ENCODE measurements around the gene NHP2.
A peak's percentile ranks its signal among the peaks of the same experiment; 100 is the strongest.

Gene NHP2

GRCh38 chr5:178189433-178189832 lies 35.7 kb upstream of the NHP2 start:
- H3K27ac Mint-ChIP-seq: no peak overlapping the region
- DNase-seq: no peak
- H3K36me3 Mint-ChIP-seq (ENCODE audit: low read depth): no peaks in the 10 kb centered on the region
- peaks cover 16% of the 10 kb centered on the region for H3K4me1 Mint-ChIP-seq (ENCODE audit: low read depth)
- H3K9me3 Mint-ChIP-seq: no peaks in the 10 kb centered on the region
- H3K27me3 Mint-ChIP-seq: peaks cover 30% of the 10 kb centered on the region
- no peak overlapping the region for H3K4me3 Mint-ChIP-seq

GRCh38 chr5:178187014-178187413 lies 33.3 kb upstream of the NHP2 start, which contains the start of gene GMCL2:
Gene GMCL2, minus strand, starts transcription at chr5:178187371. Its CDS starts 72 bp downstream, at chr5:178187299.
- no peak within 1 kb of the TSS for H3K4me3 Mint-ChIP-seq
- H3K4me1 Mint-ChIP-seq (ENCODE audit: low read depth): peaks cover 6% of the 10 kb centered on the region
- H3K36me3 Mint-ChIP-seq (ENCODE audit: low read depth): no peaks in the 10 kb centered on the region
- DNase-seq: no peak
- no peak within 1 kb of the TSS for H3K27ac Mint-ChIP-seq
- H3K9me3 Mint-ChIP-seq: no peaks in the 10 kb centered on the region
- H3K27me3 Mint-ChIP-seq: peaks cover 12% of the 10 kb centered on the region

GRCh38 chr5:178186427-178186826 lies 32.7 kb upstream of the NHP2 start:
- peaks cover 10% of the 10 kb centered on the region for H3K27me3 Mint-ChIP-seq
- no peaks in the 10 kb centered on the region for H3K36me3 Mint-ChIP-seq (ENCODE audit: low read depth)
- peaks cover 7% of the 10 kb centered on the region for H3K4me1 Mint-ChIP-seq (ENCODE audit: low read depth)
- H3K4me3 Mint-ChIP-seq: no peak overlapping the region
- DNase-seq: no peak
- H3K27ac Mint-ChIP-seq: no peak overlapping the region
- H3K9me3 Mint-ChIP-seq: no peaks in the 10 kb centered on the region

- Mint-ChIP-seq H3K36me3 (ENCODE audit: low read depth) (no peaks in the 10 kb centered on the region), H3K27ac (no peak overlapping the region), H3K4me1 (ENCODE audit: low read depth) (peaks cover 7% of the 10 kb centered on the region), H3K9me3 (no peaks in the 10 kb centered on the region), H3K4me3 (no peak overlapping the region), H3K27me3 (peaks cover 4% of the 10 kb centered on the region)
- no peak for DNase-seq
These were observed 28.6 kb upstream of the NHP2 start for GRCh38 chr5:178182158-178182876.

- Mint-ChIP-seq H3K27me3 (peaks cover 4% of the 10 kb centered on the region), H3K27ac (no peak overlapping the region), H3K9me3 (no peaks in the 10 kb centered on the region), H3K4me1 (ENCODE audit: low read depth) (peaks cover 7% of the 10 kb centered on the region), H3K4me3 (no peak overlapping the region), H3K36me3 (ENCODE audit: low read depth) (no peaks in the 10 kb centered on the region)
- DNase-seq: no peak
These were observed 26.6 kb upstream of the NHP2 start for GRCh38 chr5:178180141-178180863.

GRCh38 chr5:178177569-178177968 lies 23.9 kb upstream of the NHP2 start:
- Mint-ChIP-seq H3K27ac (no peak overlapping the region), H3K9me3 (no peaks in the 10 kb centered on the region), H3K4me1 (ENCODE audit: low read depth) (peaks cover 6% of the 10 kb centered on the region), H3K27me3 (peaks cover 4% of the 10 kb centered on the region), H3K36me3 (ENCODE audit: low read depth) (no peaks in the 10 kb centered on the region), H3K4me3 (no peak overlapping the region)
- DNase-seq: no peak

GRCh38 chr5:178176791-178177190 lies 23.1 kb upstream of the NHP2 start:
- no peaks in the 10 kb centered on the region for H3K36me3 Mint-ChIP-seq (ENCODE audit: low read depth)
- peaks cover 4% of the 10 kb centered on the region for H3K27me3 Mint-ChIP-seq
- H3K27ac Mint-ChIP-seq: no peak overlapping the region
- no peak for DNase-seq
- no peaks in the 10 kb centered on the region for H3K9me3 Mint-ChIP-seq
- H3K4me1 Mint-ChIP-seq (ENCODE audit: low read depth): no peaks in the 10 kb centered on the region
- H3K4me3 Mint-ChIP-seq: no peak overlapping the region

GRCh38 chr5:178174456-178174855 lies 20.8 kb upstream of the NHP2 start:
- no peaks in the 10 kb centered on the region for H3K4me1 Mint-ChIP-seq (ENCODE audit: low read depth)

GRCh38 chr5:178170455-178170854 lies 16.8 kb upstream of the NHP2 start:
- H3K4me3 Mint-ChIP-seq: no peak overlapping the region
- no peaks in the 10 kb centered on the region for H3K4me1 Mint-ChIP-seq (ENCODE audit: low read depth)
- no peaks in the 10 kb centered on the region for H3K9me3 Mint-ChIP-seq
- no peak overlapping the region for H3K27ac Mint-ChIP-seq
- no peaks in the 10 kb centered on the region for H3K36me3 Mint-ChIP-seq (ENCODE audit: low read depth)
- no peak for DNase-seq
- no peaks in the 10 kb centered on the region for H3K27me3 Mint-ChIP-seq

More at GRCh38 chr5:178174456-178174855, 20.8 kb upstream of the NHP2 start:
- no peak overlapping the region for H3K4me3 Mint-ChIP-seq
- no peaks in the 10 kb centered on the region for H3K9me3 Mint-ChIP-seq
- DNase-seq: no peak
- H3K27me3 Mint-ChIP-seq: peaks cover 4% of the 10 kb centered on the region
- H3K27ac Mint-ChIP-seq: no peak overlapping the region
- no peaks in the 10 kb centered on the region for H3K36me3 Mint-ChIP-seq (ENCODE audit: low read depth)

- Mint-ChIP-seq H3K27ac (no peak overlapping the region), H3K9me3 (no peaks in the 10 kb centered on the region), H3K4me1 (ENCODE audit: low read depth) (peaks cover 7% of the 10 kb centered on the region), H3K36me3 (ENCODE audit: low read depth) (no peaks in the 10 kb centered on the region), H3K4me3 (no peak overlapping the region), H3K27me3 (peaks cover 29% of the 10 kb centered on the region)
- DNase-seq: no peak
These were observed 11.9 kb upstream of the NHP2 start for GRCh38 chr5:178165581-178165980.

- H3K4me1 Mint-ChIP-seq (ENCODE audit: low read depth): peaks cover 7% of the 10 kb centered on the region
- DNase-seq: peak; percentile 98
- H3K27me3 Mint-ChIP-seq: peaks cover 29% of the 10 kb centered on the region
- H3K27ac Mint-ChIP-seq: no peak overlapping the region
- H3K9me3 Mint-ChIP-seq: no peaks in the 10 kb centered on the region
- peak overlapping the region; percentile 41 for H3K4me3 Mint-ChIP-seq
- no peaks in the 10 kb centered on the region for H3K36me3 Mint-ChIP-seq (ENCODE audit: low read depth)
These were observed 10.4 kb upstream of the NHP2 start for GRCh38 chr5:178163772-178164735.

GRCh38 chr5:178162481-178162880 lies 8.8 kb upstream of the NHP2 start:
- H3K27me3 Mint-ChIP-seq: peaks cover 29% of the 10 kb centered on the region
- no peak overlapping the region for H3K27ac Mint-ChIP-seq
- no peaks in the 10 kb centered on the region for H3K36me3 Mint-ChIP-seq (ENCODE audit: low read depth)
- no peak overlapping the region for H3K4me3 Mint-ChIP-seq
- peaks cover 7% of the 10 kb centered on the region for H3K4me1 Mint-ChIP-seq (ENCODE audit: low read depth)
- DNase-seq: no peak
- no peaks in the 10 kb centered on the region for H3K9me3 Mint-ChIP-seq

GRCh38 chr5:178160176-178160575 lies 6.5 kb upstream of the NHP2 start:
- H3K36me3 Mint-ChIP-seq (ENCODE audit: low read depth): no peaks in the 10 kb centered on the region
- peaks cover 27% of the 10 kb centered on the region for H3K27me3 Mint-ChIP-seq
- H3K4me1 Mint-ChIP-seq (ENCODE audit: low read depth): peaks cover 7% of the 10 kb centered on the region
- no peak overlapping the region for H3K27ac Mint-ChIP-seq
- no peaks in the 10 kb centered on the region for H3K9me3 Mint-ChIP-seq
- DNase-seq: no peak
- H3K4me3 Mint-ChIP-seq: no peak overlapping the region

- Mint-ChIP-seq H3K27ac (no peak overlapping the region), H3K9me3 (no peaks in the 10 kb centered on the region), H3K36me3 (ENCODE audit: low read depth) (peaks cover 37% of the 10 kb centered on the region), H3K4me3 (no peak overlapping the region), H3K27me3 (no peaks in the 10 kb centered on the region), H3K4me1 (ENCODE audit: low read depth) (peaks cover 38% of the 10 kb centered on the region)
- DNase-seq: no peak
These were observed 1.4 kb upstream of the NHP2 start for GRCh38 chr5:178155065-178155464.
